MM.1S (cell line): ENCODE data around the gene SLC22A15.

Source experiments
- EZH2 ChIP-seq: fragments of 300-600 bp; sonication (generic); optimal IDR thresholded peaks from 2 replicates; pipeline ENCODE3; 2017; ENCODE audit warnings: low read depth, mild to moderate bottlenecking, antibody characterized with exemption, low read length, mixed read lengths
- EZH2phosphoT487 ChIP-seq: fragments of 300-600 bp; sonication (generic); IDR thresholded peaks from 2 replicates; pipeline ENCODE4 v1.6.1; 2018; ENCODE audit warnings: antibody characterized with exemption, low read length
- TF ChIP-seq, protein P1 (sequence below): fragments of 300-600 bp; sonication (generic); IDR thresholded peaks from 2 replicates; pipeline ENCODE4 v1.5.1; 2016; ENCODE audit warnings: antibody characterized with exemption, low read length, mixed read lengths

DNA sequence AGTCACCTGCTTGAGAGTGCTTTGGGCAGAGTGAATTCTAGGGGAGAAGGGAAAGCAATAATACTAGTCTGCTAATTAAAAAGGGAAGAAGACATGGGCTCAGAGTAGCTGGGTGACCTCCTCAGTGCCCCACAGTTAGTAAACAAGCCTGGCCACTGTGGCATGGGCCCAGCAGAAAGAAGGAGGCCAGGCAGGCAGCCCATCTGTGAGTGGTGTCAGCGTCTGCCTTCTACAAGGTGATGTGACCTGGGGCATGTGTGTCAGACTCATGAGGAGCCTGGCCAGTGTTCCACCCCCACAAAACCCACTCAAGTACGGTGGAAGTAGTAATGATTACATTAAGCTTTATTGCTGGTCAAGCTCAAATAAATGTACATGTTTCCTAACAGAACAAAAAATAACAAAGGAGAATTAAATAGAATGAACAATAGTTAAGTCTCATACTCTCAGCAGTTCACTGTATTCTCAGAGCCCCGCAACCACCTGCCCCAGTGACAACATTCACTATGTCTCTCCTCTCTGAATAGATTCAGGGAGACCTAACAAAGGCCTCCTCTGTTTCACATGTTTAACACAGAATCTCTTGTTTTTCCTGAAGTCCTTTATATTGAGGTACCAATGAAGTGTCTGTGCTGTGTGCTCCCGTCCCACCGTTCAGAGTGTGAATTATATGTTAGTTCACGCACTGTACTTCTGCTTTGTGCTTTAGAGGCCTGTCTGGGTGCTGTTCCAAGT is 32.5 kb downstream of the SLC22A15 start:
- TF ChIP-seq, protein P1, sequence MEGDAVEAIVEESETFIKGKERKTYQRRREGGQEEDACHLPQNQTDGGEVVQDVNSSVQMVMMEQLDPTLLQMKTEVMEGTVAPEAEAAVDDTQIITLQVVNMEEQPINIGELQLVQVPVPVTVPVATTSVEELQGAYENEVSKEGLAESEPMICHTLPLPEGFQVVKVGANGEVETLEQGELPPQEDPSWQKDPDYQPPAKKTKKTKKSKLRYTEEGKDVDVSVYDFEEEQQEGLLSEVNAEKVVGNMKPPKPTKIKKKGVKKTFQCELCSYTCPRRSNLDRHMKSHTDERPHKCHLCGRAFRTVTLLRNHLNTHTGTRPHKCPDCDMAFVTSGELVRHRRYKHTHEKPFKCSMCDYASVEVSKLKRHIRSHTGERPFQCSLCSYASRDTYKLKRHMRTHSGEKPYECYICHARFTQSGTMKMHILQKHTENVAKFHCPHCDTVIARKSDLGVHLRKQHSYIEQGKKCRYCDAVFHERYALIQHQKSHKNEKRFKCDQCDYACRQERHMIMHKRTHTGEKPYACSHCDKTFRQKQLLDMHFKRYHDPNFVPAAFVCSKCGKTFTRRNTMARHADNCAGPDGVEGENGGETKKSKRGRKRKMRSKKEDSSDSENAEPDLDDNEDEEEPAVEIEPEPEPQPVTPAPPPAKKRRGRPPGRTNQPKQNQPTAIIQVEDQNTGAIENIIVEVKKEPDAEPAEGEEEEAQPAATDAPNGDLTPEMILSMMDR, result no peak
- TF ChIP-seq EZH2 (no peak), EZH2phosphoT487 (no peak)
